ENCODE measurements around the gene BCAS3.
A peak's percentile ranks its signal among the peaks of the same experiment; 100 is the strongest.

BCAS3 gene

GRCh38 chr17:61405686-61406536, 728.3 kb downstream of the BCAS3 start:
- DNase-seq, result no peak

DNA sequence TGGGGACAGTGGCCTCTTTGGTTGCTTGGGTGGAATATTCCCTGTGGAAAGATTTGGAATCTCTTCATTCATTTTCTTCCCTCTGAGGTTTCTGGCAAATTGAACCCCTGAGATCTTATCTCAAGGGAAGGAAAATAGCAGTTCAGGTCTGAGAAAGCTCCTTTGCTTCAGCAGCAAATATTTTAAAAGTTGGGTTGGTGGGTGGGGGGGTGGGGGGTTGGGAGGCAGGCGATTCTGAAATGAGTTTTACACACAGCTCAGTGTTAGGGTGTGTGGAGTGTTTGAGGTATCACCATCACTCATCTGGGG, 728.8 kb downstream of the BCAS3 start:
- DNase-seq, result no peak

DNA sequence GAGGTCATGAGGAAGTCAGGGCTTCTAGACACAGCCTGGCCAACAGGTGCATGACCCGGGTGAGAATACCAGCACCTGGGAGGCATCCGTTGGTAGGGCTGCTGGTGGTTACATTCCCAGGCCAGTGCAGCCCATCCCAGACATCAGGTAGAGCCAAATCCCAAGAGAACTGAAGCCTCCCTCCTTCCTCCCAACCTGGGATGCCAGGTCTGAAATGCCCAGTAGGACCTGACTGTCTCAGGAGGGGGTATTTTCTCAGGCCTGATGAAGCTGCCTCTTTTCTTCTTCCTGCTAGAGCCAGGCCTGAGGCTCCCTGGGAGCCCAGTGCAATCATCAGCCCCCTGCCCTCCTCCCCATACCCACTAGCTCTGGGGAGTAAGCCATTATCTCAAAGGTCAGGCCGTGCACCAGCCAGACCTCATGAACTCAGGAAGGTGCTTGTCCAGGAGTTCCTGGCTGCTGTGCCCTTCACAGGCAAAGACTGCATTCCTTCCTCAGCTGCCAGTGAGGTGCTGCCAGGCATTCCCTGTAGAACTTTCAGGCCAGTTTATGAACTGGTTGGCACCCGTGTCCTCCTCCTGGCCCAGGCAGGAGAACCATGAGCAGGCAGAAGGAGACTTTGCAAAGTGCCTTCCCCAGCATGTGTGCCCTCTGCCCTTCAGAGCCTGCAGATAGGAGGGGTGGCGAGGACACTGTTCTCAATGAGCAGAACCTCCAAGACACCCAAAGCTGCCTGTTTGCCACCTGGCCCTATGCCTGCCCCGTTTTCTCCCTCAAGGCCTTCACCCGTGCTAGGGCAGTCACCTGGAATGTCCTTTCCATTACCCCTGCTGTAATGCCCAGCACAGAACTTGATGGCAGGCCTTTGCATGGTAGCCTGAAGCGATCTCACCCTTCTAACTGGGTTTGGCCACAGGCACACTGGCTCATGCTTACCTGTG, 729.6 kb downstream of the BCAS3 start:
- DNase-seq, result no peak

- DNase-seq, result no peak
These were observed 730.7 kb downstream of the BCAS3 start for GRCh38 chr17:61408151-61409041.

- DNase-seq, result peak; percentile 76
These were observed 731.9 kb downstream of the BCAS3 start for GRCh38 chr17:61409301-61410112.

- DNase-seq, result no peak
These were observed 732.7 kb downstream of the BCAS3 start for GRCh38 chr17:61410141-61411010.

- DNase-seq, result no peak
These were observed 733.3 kb downstream of the BCAS3 start for GRCh38 chr17:61411011-61411260.

- no peak for DNase-seq
These were observed 733.9 kb downstream of the BCAS3 start for GRCh38 chr17:61411261-61412142.

DNA sequence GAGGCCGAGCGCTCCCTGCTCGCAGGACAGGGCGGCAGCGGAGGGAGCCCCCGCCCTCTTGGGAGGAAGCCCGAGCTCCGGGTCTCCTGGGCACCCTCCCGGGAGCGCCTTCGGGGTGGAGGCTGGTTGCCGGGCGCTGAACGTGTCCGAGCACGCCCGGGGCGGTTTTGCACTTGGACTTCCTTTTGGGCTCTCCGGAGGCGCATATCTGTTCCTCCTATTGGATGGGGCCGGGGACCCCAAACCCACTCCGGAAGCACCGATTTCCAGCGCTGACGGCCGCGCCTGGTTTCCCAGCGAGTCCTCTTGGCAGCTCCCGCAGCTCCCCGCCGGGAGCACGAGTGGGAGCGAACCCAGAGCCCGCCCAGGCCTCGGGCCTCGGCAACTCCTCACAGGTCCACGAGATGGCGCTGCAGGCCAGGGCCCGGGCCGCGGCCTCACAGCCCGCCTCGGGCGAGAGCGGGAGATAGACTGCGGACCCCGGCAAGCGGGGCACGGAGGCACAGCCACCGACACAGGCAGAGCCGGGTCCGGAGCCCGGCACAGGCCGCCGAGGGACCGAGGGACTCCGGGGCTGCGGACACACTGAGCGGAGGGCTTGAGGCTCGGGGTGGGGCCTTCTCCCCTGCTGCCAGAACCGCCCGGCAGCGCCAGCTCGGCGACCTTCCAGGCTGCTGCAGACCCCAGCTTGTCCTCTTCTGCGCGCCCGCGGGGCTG, 734.6 kb downstream of the BCAS3 start:
- DNase-seq, result peak; percentile 9

DNA sequence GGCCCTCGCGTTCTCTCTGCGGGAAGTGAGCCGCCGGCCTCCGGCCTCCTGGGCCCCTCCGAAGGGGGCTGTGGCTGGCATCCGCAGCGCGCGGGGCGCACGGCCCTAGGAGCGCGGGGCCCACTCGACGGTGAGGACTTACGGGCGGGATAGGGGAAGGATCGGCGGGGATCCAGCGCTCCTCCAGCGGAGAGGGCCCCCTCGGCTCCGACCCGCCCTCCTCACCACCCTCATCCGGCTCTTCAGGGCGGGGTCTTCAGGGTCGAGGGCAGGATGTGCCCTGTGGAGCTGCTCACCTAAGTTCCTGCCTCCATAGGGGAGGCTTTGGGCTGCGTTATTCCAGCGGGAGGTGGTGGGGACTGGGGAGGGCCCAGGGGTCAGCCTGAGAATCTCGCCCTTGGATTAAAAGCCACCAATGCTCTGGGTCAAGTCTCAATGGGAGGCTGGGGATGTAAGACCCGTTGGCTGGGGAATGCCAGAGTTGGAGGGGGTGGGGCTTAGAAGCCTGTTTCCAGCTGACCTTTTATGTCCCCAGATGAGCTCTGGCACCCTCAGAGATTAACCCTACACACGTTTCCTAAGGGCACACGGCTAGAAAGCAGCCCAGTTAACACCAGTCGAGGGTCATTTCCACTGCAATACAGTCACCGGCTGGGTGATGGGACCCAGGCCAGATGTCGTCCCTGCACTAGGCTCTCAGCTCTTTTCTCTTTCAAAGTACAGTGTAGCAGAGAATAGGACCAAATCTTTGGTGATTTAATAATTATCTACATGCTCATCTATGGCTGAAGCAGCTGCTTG, 735.4 kb downstream of the BCAS3 start:
- no peak for DNase-seq

DNA sequence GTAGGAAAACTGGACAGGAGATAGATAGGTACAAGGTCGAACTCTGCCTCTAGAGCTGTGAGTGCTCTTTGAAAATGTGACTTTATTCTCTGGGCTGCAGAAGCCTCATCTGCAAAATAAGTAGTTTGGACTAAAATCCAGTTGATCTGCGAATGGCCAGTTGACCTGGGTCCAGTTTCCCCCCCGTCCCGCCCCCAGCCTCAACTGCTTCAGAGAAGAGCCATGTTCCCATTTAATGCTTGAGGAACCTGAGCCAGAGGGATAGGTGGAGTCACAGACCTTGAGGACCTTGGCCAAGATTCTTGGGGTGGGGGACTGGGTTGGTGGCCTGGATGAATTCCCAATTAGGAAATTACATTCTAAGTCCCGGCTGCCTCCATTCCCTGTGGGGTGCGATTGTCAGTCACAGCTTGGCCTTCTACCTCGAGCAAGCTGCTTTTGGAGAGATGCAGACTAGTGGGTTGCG, 736.0 kb downstream of the BCAS3 start:
- DNase-seq, result no peak

- DNase-seq, result no peak
These were observed 736.7 kb downstream of the BCAS3 start for GRCh38 chr17:61414141-61414935.

- DNase-seq, result no peak
These were observed 737.2 kb downstream of the BCAS3 start for GRCh38 chr17:61414936-61415251.

- DNase-seq, result no peak
These were observed 737.9 kb downstream of the BCAS3 start for GRCh38 chr17:61415374-61416210.

DNA sequence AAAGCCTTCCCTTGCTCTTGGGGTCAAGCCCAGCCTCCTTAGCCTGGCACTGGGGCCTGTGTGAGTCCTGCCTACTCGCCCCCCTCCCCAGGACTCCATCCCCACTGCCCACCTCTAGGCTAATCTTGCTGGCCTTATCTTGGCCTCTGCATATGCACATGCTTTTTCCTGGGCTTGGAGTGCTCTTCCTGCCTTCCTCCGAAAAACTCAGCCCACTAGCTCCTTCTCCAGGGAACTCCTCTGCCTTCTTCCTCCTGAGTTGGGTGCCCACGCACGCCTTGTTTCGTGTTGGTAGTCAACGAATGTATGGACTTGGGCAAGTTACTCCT, 738.5 kb downstream of the BCAS3 start:
- DNase-seq, result no peak

- peak; percentile 86 for DNase-seq
These were observed 739.1 kb downstream of the BCAS3 start for GRCh38 chr17:61416540-61417363.

All from OCI-M1 (cell line).